Measurements from ENCODE around the gene MC1R.

DNA sequence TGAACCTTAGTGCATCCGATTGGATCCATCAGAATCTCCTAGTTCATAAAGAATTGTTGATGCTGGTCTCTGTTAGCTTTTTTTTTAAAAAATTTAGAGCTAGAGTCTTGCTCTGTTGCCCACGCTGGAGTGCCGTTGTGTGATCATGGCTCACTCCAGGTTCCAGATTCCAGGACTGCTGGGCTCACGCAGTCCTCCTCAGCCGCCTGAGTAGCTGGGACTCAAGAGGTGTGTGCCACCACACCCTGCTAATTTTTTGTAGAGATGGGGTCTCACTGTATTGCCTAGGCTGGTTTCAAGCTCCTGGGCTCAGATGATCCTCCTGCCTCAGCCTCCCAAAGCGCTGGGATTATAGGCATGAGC lies 37.3 kb upstream of the MC1R start:
- TF ChIP-seq, protein P1, sequence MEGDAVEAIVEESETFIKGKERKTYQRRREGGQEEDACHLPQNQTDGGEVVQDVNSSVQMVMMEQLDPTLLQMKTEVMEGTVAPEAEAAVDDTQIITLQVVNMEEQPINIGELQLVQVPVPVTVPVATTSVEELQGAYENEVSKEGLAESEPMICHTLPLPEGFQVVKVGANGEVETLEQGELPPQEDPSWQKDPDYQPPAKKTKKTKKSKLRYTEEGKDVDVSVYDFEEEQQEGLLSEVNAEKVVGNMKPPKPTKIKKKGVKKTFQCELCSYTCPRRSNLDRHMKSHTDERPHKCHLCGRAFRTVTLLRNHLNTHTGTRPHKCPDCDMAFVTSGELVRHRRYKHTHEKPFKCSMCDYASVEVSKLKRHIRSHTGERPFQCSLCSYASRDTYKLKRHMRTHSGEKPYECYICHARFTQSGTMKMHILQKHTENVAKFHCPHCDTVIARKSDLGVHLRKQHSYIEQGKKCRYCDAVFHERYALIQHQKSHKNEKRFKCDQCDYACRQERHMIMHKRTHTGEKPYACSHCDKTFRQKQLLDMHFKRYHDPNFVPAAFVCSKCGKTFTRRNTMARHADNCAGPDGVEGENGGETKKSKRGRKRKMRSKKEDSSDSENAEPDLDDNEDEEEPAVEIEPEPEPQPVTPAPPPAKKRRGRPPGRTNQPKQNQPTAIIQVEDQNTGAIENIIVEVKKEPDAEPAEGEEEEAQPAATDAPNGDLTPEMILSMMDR (IDR thresholded peaks at IDR 0.05): no peak
- no peak for TF ChIP-seq ZFX (IDR thresholded peaks at IDR 0.05; ENCODE audit: borderline replicate concordance)
